Measurements from ENCODE around the gene METTL25B.

METTL25B gene

GRCh38 chr1:156705918-156706656 is 22.2 kb upstream of the METTL25B start:
- TF ChIP-seq GATA2 (IDR thresholded peaks at IDR 0.05; ENCODE audit: low read depth, low read length) = no peak; the same call in 1 of the 2 replicates

GRCh38 chr1:156706657-156707416 is 21.4 kb upstream of the METTL25B start:
- TF ChIP-seq GATA2 (IDR thresholded peaks at IDR 0.05; ENCODE audit: low read depth, low read length) (no peak), GATA3 (IDR thresholded peaks at IDR 0.05; ENCODE audit: low read depth, low read length) (no peak)

- TF ChIP-seq GATA2 (IDR thresholded peaks at IDR 0.05; ENCODE audit: low read depth, low read length) (no peak), GATA3 (IDR thresholded peaks at IDR 0.05; ENCODE audit: low read depth, low read length) (no peak)
These were observed 20.7 kb upstream of the METTL25B start for GRCh38 chr1:156707417-156708217.

- TF ChIP-seq GATA2 (IDR thresholded peaks at IDR 0.05; ENCODE audit: low read depth, low read length) (peak; percentile 65; the same call in 1 of the 2 replicates), GATA3 (IDR thresholded peaks at IDR 0.05; ENCODE audit: low read depth, low read length) (no peak)
These were observed 20.0 kb upstream of the METTL25B start for GRCh38 chr1:156708218-156708661.

- TF ChIP-seq GATA3 (IDR thresholded peaks at IDR 0.05; ENCODE audit: low read depth, low read length) (no peak), GATA2 (IDR thresholded peaks at IDR 0.05; ENCODE audit: low read depth, low read length) (no peak)
These were observed 19.2 kb upstream of the METTL25B start for GRCh38 chr1:156709031-156709430.

- TF ChIP-seq GATA2 (IDR thresholded peaks at IDR 0.05; ENCODE audit: low read depth, low read length) (peak; percentile 93), GATA3 (IDR thresholded peaks at IDR 0.05; ENCODE audit: low read depth, low read length) (no peak)
These were observed 18.3 kb upstream of the METTL25B start for GRCh38 chr1:156709757-156710489.

- TF ChIP-seq GATA2 (IDR thresholded peaks at IDR 0.05; ENCODE audit: low read depth, low read length) (no peak), GATA3 (IDR thresholded peaks at IDR 0.05; ENCODE audit: low read depth, low read length) (no peak)
These were observed 17.1 kb upstream of the METTL25B start for GRCh38 chr1:156711011-156711817.

- no peak for TF ChIP-seq GATA2 (IDR thresholded peaks at IDR 0.05; ENCODE audit: low read depth, low read length)
- TF ChIP-seq GATA3 (IDR thresholded peaks at IDR 0.05; ENCODE audit: low read depth, low read length) = no peak
These were observed 15.6 kb upstream of the METTL25B start for GRCh38 chr1:156712626-156713025.

GRCh38 chr1:156714830-156715229 is 13.4 kb upstream of the METTL25B start:
- no peak for TF ChIP-seq GATA3 (IDR thresholded peaks at IDR 0.05; ENCODE audit: low read depth, low read length)
- TF ChIP-seq GATA2 (IDR thresholded peaks at IDR 0.05; ENCODE audit: low read depth, low read length) = no peak

GRCh38 chr1:156717351-156717750 is 10.9 kb upstream of the METTL25B start:
- TF ChIP-seq GATA2 (IDR thresholded peaks at IDR 0.05; ENCODE audit: low read depth, low read length) (no peak), GATA3 (IDR thresholded peaks at IDR 0.05; ENCODE audit: low read depth, low read length) (no peak)

- TF ChIP-seq GATA3 (IDR thresholded peaks at IDR 0.05; ENCODE audit: low read depth, low read length) = no peak
- no peak for TF ChIP-seq GATA2 (IDR thresholded peaks at IDR 0.05; ENCODE audit: low read depth, low read length)
These were observed 7.1 kb upstream of the METTL25B start for GRCh38 chr1:156721131-156721530.

GRCh38 chr1:156721535-156721934 is 6.7 kb upstream of the METTL25B start:
- TF ChIP-seq GATA3 (IDR thresholded peaks at IDR 0.05; ENCODE audit: low read depth, low read length) (no peak), GATA2 (IDR thresholded peaks at IDR 0.05; ENCODE audit: low read depth, low read length) (no peak)

All from SH-SY5Y (cell line).